IMR-90 (cell line): ENCODE data around the gene SKIL. TPM values are rescaled to one million over a fixed set of nuclear protein-coding genes. Genes with fewer than 3 reads are reported as not detected.

ENCODE experiments used
- ATAC-seq: fragments of 200-7000 bp; cut with Tn5 transposase; 2 replicates; pipeline ENCODE4 v1.9.1; 2020; ENCODE audit warnings: low read depth, mild to moderate bottlenecking, moderate library complexity
- BruUV-seq: library from RNA; stranded (reverse); fragments of 400-500 nt; replicated peaks from 2 replicates; lab custom pipeline; 2021; lab: Mats Ljungman, UMichigan
- CTCF ChIA-PET: fragments of 300-600 bp; formaldehyde crosslinking; extraction: SDS; loops from one replicate; lab custom pipeline; 2021; ENCODE audit warnings: antibody characterized with exemption; lab: Yijun Ruan, JAX
- POLR2A ChIA-PET: fragments of 300-600 bp; sonication (Branson Sonifier 250); formaldehyde crosslinking; loops from one replicate; lab custom pipeline; 2022; ENCODE audit warnings: antibody characterized with exemption; ENCODE audit not compliant: unreplicated experiment; lab: Charles Lee
- DNase-seq: peaks from one replicate; pipeline ENCODE4 v3.0.0; 2013
- H2AFZ ChIP-seq: replicated peaks from 2 replicates; pipeline ENCODE3; 2013; ENCODE audit warnings: low read length, mild to moderate bottlenecking; ENCODE audit not compliant: poor library complexity
- H2AK5ac ChIP-seq: 2 replicates; pipeline ENCODE4 v1.6.1; 2013; ENCODE audit warnings: low read depth, low read length, inconsistent platforms
- H2AK9ac ChIP-seq: replicated peaks from 2 replicates; pipeline ENCODE3; 2013; ENCODE audit warnings: mild to moderate bottlenecking, low read depth, low read length, moderate library complexity; ENCODE audit not compliant: poor library complexity
- H2BK120ac ChIP-seq: 2 replicates; pipeline ENCODE4 v1.6.1; 2013; ENCODE audit warnings: low read depth, low read length, inconsistent platforms
- H2BK15ac ChIP-seq: 3 replicates; pipeline ENCODE4 v1.6.1; 2013; ENCODE audit warnings: low read depth, low read length, inconsistent platforms
- H2BK20ac ChIP-seq: 2 replicates; pipeline ENCODE4 v1.6.1; 2013; ENCODE audit warnings: low read depth, mild to moderate bottlenecking, inconsistent platforms, low read length, moderate library complexity
- H2BK5ac ChIP-seq: 2 replicates; pipeline ENCODE4 v1.6.1; 2013; ENCODE audit warnings: mild to moderate bottlenecking, low read depth, low read length, inconsistent platforms; ENCODE audit not compliant: poor library complexity, severe bottlenecking
- H3K14ac ChIP-seq: replicated peaks from 2 replicates; pipeline ENCODE4 v1.6.1; 2013; ENCODE audit warnings: low read depth, low read length, inconsistent platforms
- H3K18ac ChIP-seq: 2 replicates; pipeline ENCODE4 v1.6.1; 2013; ENCODE audit warnings: low read depth, low read length, control low read depth
- H3K23ac ChIP-seq: 2 replicates; pipeline ENCODE4 v1.6.1; 2013; ENCODE audit warnings: low read depth, low read length, inconsistent platforms
- H3K27ac ChIP-seq: 2 replicates; pipeline ENCODE4 v1.5.1; 2013; ENCODE audit warnings: mild to moderate bottlenecking, control low read depth, low read length; ENCODE audit not compliant: insufficient read depth
- H3K27me3 ChIP-seq: 2 replicates; pipeline ENCODE4 v1.6.1; 2013; ENCODE audit warnings: low read length; ENCODE audit not compliant: control insufficient read depth, insufficient read depth
- H3K36me3 ChIP-seq: 2 replicates; pipeline ENCODE4 v1.6.1; 2013; ENCODE audit warnings: low read length, mixed read lengths; ENCODE audit not compliant: control insufficient read depth, insufficient read depth
- H3K4ac ChIP-seq: 2 replicates; pipeline ENCODE4 v1.6.1; 2013; ENCODE audit warnings: low read depth, low read length, inconsistent platforms
- H3K4me1 ChIP-seq: 2 replicates; pipeline ENCODE4 v1.6.1; 2013; ENCODE audit warnings: low read length, mixed read lengths; ENCODE audit not compliant: control insufficient read depth, insufficient read depth
- H3K4me2 ChIP-seq: 2 replicates; pipeline ENCODE4 v1.6.1; 2013; ENCODE audit warnings: low read depth, mild to moderate bottlenecking, control low read depth, low read length, moderate library complexity
- H3K4me3 ChIP-seq: 2 replicates; pipeline ENCODE4 v1.5.1; 2013; ENCODE audit warnings: low read depth, mild to moderate bottlenecking, control low read depth, low read length, moderate library complexity; ENCODE audit not compliant: insufficient read depth
- H3K56ac ChIP-seq: 2 replicates; pipeline ENCODE4 v1.6.1; 2013; ENCODE audit warnings: low read length, inconsistent platforms; ENCODE audit not compliant: insufficient read depth; ENCODE audit errors: extremely low read depth
- H3K79me1 ChIP-seq, 2 experiments: 2 replicates each; pipeline ENCODE4 v1.6.1; 2013; ENCODE audit warnings: low read length in 2 of 2, inconsistent platforms in 1 of 2, low read depth in 1 of 2
- H3K9ac ChIP-seq: 2 replicates; pipeline ENCODE4 v1.6.1; 2013; ENCODE audit warnings: low read depth, low read length, control low read depth
- H3K9me1 ChIP-seq: 2 replicates; pipeline ENCODE4 v1.6.1; 2013; ENCODE audit warnings: low read length, inconsistent platforms; ENCODE audit not compliant: insufficient read depth
- H3K9me3 ChIP-seq: 2 replicates; pipeline ENCODE4 v1.6.1; 2013; ENCODE audit warnings: low read length; ENCODE audit not compliant: control insufficient read depth, insufficient read depth
- H4K20me1 ChIP-seq: 2 replicates; pipeline ENCODE4 v1.6.1; 2013; ENCODE audit warnings: low read length, inconsistent platforms; ENCODE audit not compliant: insufficient read depth
- H4K5ac ChIP-seq: 2 replicates; pipeline ENCODE4 v1.6.1; 2013; ENCODE audit warnings: mild to moderate bottlenecking, low read depth, low read length, control low read depth
- H4K8ac ChIP-seq, 2 experiments: 2 replicates each; pipeline ENCODE4 v1.6.1; 2013; ENCODE audit warnings: low read depth in 2 of 2, low read length in 2 of 2, control low read depth in 1 of 2, inconsistent platforms in 1 of 2
- H4K91ac ChIP-seq: 2 replicates; pipeline ENCODE4 v1.6.1; 2013; ENCODE audit warnings: low read depth, low read length, inconsistent platforms; ENCODE audit not compliant: insufficient read depth
- CTCF ChIP-seq: conservative IDR thresholded peaks from 2 replicates; pipeline ENCODE4 v1.5.1; 2012; ENCODE audit warnings: mild to moderate bottlenecking, low read depth, low read length, improper control_type of control experiment
- FOS ChIP-seq: fragments of 150-350 bp; IDR thresholded peaks from 2 replicates; pipeline ENCODE4 v1.6.1; 2016; ENCODE audit warnings: low read depth, low read length
- RCOR1 ChIP-seq: IDR thresholded peaks from 2 replicates; pipeline ENCODE4 v1.6.1; 2012; ENCODE audit warnings: mild to moderate bottlenecking, low read length, improper control_type of control experiment; ENCODE audit not compliant: insufficient replicate concordance
- RFX5 ChIP-seq: IDR thresholded peaks from 2 replicates; pipeline ENCODE4 v1.8.0; 2012; ENCODE audit warnings: low read depth, mild to moderate bottlenecking, low read length, moderate library complexity
- WGBS, 2 experiments: methylation state at CpG; one replicate each; pipeline versions ENCODE4 v1.1.5 to v1.1.7; 2013; ENCODE audit warnings: missing lambda C conversion rate in 2 of 2; ENCODE audit not compliant: insufficient read length in 1 of 2; ENCODE audit errors: extremely low coverage in 2 of 2; 5-methylcytosine and 5-hydroxymethylcytosine counted together
- dilution Hi-C: fragments of 300-500 bp; cut with HindIII; formaldehyde crosslinking; loops from one replicate; pipeline ENCODE4 v1.14.3; 2018; ENCODE audit warnings: low sequenced_read_pairs; ENCODE audit not compliant: unreplicated experiment
- in situ Hi-C: fragments of 300-500 bp; cut with MboI; formaldehyde crosslinking; loops from 3 replicates; pipeline ENCODE4 v1.14.3; 2019; ENCODE audit warnings: low sequenced_read_pairs, inconsistent platforms, mixed read lengths
- intact Hi-C: fragments of 100-400 bp; cut with micrococcal nuclease; formaldehyde crosslinking; loops from 2 replicates; pipeline ENCODE4 v1.10.0; 2022
- polyA plus RNA-seq, 3 experiments: library from polyadenylated mRNA; depleted of rRNA; stranded (reverse); fragments of >200 nt; gene quantifications; 2 replicates each; pipeline ENCODE4 v1.2.3, GENCODE V29; 2012; ENCODE audit warnings: low replicate concordance in 1 of 3
- total RNA-seq: library from RNA; depleted of rRNA; stranded (reverse); fragments of >200 nt; gene quantifications from 2 replicates; pipeline ENCODE4 v1.2.3, GENCODE V29; 2012

Gene SKIL
- total and polyA plus RNA-seq, 2 of the 4 experiments (the other 2 are of a cell fraction): 9.2 to 55.9 TPM

- Histone ChIP-seq H3K27me3 (no peaks in the 10 kb centered on the region), H3K4ac (peak overlapping the region; percentile 31; the same call in 1 of the 2 replicates), H3K23ac (peak overlapping the region; percentile 85; the same call in 1 of the 2 replicates), H2AK9ac (no peak overlapping the region), H3K4me2 (peak overlapping the region; percentile 93), H3K56ac (no peak overlapping the region), H3K4me1 (peaks cover 18% of the 10 kb centered on the region), H4K91ac (0 out of 2 replicates have a peak overlapping the region, but pooled peaks have one; percentile 2), H3K18ac (no peak overlapping the region), H2BK15ac (no peak overlapping the region), H3K14ac (peak overlapping the region; percentile 68; the same call in 1 of the 2 replicates), H3K4me3 (no peak overlapping the region), H2AK5ac (no peak overlapping the region), H2BK5ac (peak overlapping the region; percentile 31), H4K8ac (peak overlapping the region in 1 of 2 experiments; percentile 6; a peak in 1 of 4 replicates), H3K79me1 (peaks cover 0 to 27% of the 10 kb centered on the region in 2 experiments; a peak in 2 of 4 replicates), H2BK20ac (0 out of 2 replicates have a peak overlapping the region, but pooled peaks have one; percentile 19), H3K36me3 (peaks cover 18% of the 10 kb centered on the region), H3K27ac (peak overlapping the region; percentile 52; the same call in 1 of the 2 replicates), H4K20me1 (peaks cover 14% of the 10 kb centered on the region; the same call in 1 of the 2 replicates), H3K9me1 (peaks cover 4% of the 10 kb centered on the region), H3K9me3 (no peaks in the 10 kb centered on the region), H2AFZ (no peak overlapping the region), H2BK120ac (no peak overlapping the region), H3K9ac (peak overlapping the region; percentile 23; the same call in 1 of the 2 replicates), H4K5ac (0 out of 2 replicates have a peak overlapping the region, but pooled peaks have one; percentile 27)
- ChIA-PET POLR2A (no interaction called here), CTCF (no interaction called here)
- DNase-seq (peak; percentile 63), ATAC-seq (no peak)
- in situ Hi-C loops: no loop called here
- dilution Hi-C loops: no loop called here
- intact Hi-C loops: loop anchor here (2.0 kb wide), 1 partner anchor 52 kb away; no protein-coding TSS in a partner anchor
- no peak for TF ChIP-seq CTCF
- TF ChIP-seq FOS: no peak
- no peak for TF ChIP-seq RFX5
- TF ChIP-seq RCOR1: no peak
- BruUV-seq: TSS peak; percentile 64
- WGBS, 2 experiments: 20% methylated on average over 1 of the region's 5 CpGs; no CpG with 5 or more reads in 1 of the 2 experiments
Measured at GRCh38 chr3:170360466-170360865, 3.0 kb downstream of the SKIL start.
